Measurements from ENCODE around the gene OAT.

OAT gene

DNA sequence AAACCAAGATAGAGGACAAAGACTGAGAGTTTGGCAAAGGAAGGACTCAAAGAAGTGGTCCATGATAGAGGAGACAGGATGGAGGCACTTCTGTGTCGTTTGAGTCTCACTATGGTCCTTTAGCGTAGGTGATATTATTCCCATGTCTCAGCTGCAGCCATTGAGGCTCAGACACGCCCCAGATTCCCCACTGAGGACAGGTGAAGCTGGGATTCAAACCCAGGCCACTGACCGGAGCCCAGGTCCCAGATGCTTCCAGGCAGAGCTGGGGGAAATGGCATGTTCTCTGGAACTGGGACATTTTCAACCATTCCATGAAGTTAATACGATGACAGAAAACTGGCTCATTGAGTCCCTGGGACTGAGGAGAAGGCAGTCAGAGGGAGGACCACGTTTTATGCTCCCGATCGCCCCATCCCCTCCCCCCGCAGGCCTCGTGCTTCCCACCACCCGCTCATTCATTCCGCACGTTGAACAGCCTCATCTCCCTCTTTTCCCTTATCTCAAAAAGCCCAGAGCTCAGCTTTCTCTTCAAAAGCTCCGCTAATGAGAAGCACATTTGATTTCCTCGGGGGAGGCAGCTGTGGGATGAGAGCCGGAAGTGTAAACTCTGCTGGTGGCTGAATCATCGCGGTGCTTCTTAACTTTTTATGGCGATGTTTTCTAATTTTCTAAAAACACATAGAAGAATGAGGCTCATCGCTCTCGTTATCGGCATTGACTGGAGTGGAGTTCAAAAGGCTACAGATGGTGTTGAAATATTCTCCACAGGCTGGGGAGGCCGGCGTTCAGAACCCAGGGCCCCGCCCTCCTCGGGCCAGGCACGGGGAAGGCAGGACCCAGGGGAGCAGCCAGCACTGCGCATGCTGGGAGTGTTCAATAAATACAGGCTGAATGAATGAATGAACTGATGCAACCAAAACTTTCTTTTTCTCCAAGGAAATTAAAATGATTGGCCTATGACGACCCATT is 64.0 kb downstream of the OAT start:
- no peak overlapping the region for H3K4me3 ChIP-seq (ENCODE audit: low read depth, low read length)

- no peak overlapping the region for H3K4me3 ChIP-seq (ENCODE audit: low read depth, low read length)
These were observed 64.8 kb downstream of the OAT start for GRCh38 chr10:124353896-124354295.

GRCh38 chr10:124353091-124353815 is 65.5 kb downstream of the OAT start:
- H3K4me3 ChIP-seq (ENCODE audit: low read depth, low read length), result no peak overlapping the region

- H3K4me3 ChIP-seq (ENCODE audit: low read depth, low read length), result no peak overlapping the region
These were observed 67.1 kb downstream of the OAT start for GRCh38 chr10:124351481-124352220.

DNA sequence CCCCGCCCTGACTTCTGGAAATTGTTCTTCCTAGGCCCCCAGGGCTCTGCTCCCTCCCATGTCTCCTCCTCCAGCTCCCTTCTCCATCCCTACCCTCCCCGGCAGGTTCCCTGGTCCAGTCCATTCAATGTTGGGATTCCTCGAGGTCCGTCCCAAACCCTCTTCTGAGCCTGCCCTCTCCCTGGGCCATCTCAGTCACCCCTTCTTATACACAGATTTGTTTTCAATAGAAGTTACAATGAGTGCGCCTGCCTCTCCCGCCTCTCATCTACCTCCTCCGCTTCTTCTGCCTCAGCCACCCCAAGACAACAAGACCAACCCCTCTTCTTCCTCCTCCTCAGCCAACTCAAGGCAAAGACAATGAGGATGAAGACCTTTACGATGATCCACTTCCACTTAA is 67.9 kb downstream of the OAT start:
- H3K4me3 ChIP-seq (ENCODE audit: low read depth, low read length), result no peak overlapping the region

- no peak overlapping the region for H3K4me3 ChIP-seq (ENCODE audit: low read depth, low read length)
These were observed 68.8 kb downstream of the OAT start for GRCh38 chr10:124349996-124350280.

GRCh38 chr10:124349231-124349995 is 69.3 kb downstream of the OAT start:
- H3K4me3 ChIP-seq (ENCODE audit: low read depth, low read length), result no peak overlapping the region

DNA sequence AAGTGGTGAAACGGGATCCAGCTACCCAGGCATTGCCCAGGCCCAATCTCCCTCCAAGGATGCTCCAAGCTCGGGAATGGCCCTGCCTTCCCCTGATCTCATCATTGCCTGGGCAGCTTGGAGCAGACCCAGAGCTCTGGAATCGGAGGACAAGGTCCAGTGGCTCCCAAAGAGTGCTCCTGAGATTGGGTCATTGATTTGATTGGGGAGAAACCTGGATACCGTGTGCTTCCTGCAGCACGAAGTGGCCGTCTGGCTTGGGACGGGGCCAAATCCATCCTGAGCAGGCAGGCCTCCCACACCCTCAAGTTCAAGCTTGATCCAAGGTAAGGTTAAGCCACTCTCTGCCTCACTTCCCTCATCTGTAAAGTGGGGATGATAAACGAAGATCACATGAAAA is 69.9 kb downstream of the OAT start:
- H3K4me3 ChIP-seq (ENCODE audit: low read depth, low read length), result no peak overlapping the region

- no peak overlapping the region for H3K4me3 ChIP-seq (ENCODE audit: low read depth, low read length)
These were observed 70.8 kb downstream of the OAT start for GRCh38 chr10:124347956-124348355.

Data from iPS-11a (cell line).